Measurements from ENCODE around the gene CHD9NB.

The CHD9NB gene

DNA sequence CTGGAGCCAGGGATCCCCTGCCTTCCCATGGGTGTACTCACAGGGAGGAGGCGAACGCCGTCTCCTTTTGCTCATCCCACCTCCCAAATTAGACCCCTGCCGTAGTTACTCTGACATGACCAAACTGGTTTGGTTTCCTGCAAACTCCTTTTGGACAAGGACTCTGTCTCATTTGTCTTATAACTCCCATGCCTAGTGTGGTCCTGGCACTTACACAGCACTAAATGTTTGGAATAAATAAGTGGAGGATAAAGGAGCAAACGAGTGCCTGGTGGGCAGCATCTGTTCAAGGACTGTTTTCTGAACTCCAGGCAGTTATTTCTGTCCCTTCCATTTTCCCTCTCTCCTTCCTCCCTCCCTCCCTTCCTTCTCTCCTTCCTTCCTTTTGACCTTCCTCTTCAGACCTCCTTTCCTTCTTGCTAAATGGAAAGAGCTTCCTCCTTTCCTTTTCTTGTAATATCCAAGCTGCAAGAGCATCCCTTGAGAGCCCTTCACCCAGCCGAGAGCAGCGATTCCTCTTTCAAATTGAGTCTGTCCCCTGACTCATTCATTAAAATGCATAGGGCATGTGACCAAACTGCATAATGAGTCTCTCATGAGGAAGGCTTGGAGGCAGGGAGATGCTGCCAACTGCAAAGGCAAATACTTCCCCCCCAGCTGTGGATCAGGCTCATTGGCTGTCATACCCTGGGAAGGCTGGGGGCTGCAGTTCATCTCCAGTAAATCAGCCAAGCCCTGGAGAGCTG, 38.9 kb upstream of the CHD9NB start:
- Histone ChIP-seq H3K4me3 (ENCODE audit: low read depth, low read length) (no peak overlapping the region), H3K4me1 (ENCODE audit: control insufficient read depth, insufficient read depth, low read length) (peaks cover 14% of the 10 kb centered on the region)

DNA sequence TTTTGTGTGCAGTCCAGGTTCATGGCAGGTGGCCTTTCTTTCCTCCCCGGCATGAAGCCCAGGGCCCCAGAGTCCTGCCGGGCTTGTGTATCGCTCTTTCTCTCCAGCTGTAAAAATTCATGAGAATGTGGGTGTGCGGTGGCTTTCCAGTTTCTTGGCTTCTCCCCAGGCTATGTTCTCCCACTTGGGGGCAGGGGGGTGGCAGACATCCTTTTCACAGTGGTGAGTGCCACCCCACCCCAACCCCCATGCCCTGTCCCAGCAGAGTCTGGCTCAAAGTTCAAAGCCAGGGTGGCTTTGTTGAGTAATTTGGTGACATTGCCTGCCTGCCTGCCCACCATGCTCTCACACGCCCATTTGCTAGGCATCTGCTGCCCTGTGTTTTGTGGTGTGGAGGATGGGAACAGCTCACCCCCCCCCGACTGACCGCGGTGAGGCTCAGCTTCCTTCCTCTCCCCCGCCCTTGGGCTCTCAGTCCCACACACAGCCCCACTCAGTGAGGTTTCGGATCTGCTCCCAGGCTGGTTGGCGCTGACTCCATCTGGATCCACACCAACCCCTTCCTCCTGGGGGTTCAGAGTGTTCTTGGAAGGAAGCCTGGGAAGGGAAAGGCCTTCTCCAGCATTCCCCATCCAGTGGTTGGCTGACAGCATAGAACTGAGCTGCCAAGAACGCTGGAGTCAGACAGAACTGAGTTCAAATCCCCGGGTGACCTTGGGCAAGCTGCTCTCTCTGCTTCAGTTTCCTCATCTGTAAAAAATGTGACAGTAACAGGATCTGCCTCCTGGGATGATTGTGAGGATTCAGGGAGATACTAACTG, 38.1 kb upstream of the CHD9NB start:
- TF ChIP-seq HOXC10 (CRISPR knock-in tag; IDR thresholded peaks at IDR 0.05) (no peak), ZNF510 (tag by site-specific recombination; IDR thresholded peaks at IDR 0.05; ENCODE audit: insufficient replicate concordance) (no peak), ZNF132 (tag by site-specific recombination; IDR thresholded peaks at IDR 0.05; ENCODE audit: borderline replicate concordance) (no peak), ZFHX2 (tag by site-specific recombination; conservative IDR thresholded peaks at IDR 0.05) (peak; percentile 88), ZNF155 (tag by site-specific recombination; IDR thresholded peaks at IDR 0.05) (no peak), ZNF366 (tag by site-specific recombination; conservative IDR thresholded peaks at IDR 0.05) (no peak), PRDM4 (tag by site-specific recombination; IDR thresholded peaks at IDR 0.05) (no peak), ZNF544 (tag by site-specific recombination; IDR thresholded peaks at IDR 0.05) (no peak), PBX3 (CRISPR knock-in tag; IDR thresholded peaks at IDR 0.05) (no peak), ZNF10 (tag by site-specific recombination; IDR thresholded peaks at IDR 0.05) (no peak), ZIC2 (tag by site-specific recombination; IDR thresholded peaks at IDR 0.05) (peak; percentile 95), EGR2 (tag by site-specific recombination; IDR thresholded peaks at IDR 0.05; ENCODE audit: low read depth) (peak; percentile 90), ZNF341 (tag by site-specific recombination; IDR thresholded peaks at IDR 0.05; ENCODE audit: low read depth) (peak; percentile 39; the same call in 1 of the 2 replicates)
- TF ChIP-seq, protein P1, sequence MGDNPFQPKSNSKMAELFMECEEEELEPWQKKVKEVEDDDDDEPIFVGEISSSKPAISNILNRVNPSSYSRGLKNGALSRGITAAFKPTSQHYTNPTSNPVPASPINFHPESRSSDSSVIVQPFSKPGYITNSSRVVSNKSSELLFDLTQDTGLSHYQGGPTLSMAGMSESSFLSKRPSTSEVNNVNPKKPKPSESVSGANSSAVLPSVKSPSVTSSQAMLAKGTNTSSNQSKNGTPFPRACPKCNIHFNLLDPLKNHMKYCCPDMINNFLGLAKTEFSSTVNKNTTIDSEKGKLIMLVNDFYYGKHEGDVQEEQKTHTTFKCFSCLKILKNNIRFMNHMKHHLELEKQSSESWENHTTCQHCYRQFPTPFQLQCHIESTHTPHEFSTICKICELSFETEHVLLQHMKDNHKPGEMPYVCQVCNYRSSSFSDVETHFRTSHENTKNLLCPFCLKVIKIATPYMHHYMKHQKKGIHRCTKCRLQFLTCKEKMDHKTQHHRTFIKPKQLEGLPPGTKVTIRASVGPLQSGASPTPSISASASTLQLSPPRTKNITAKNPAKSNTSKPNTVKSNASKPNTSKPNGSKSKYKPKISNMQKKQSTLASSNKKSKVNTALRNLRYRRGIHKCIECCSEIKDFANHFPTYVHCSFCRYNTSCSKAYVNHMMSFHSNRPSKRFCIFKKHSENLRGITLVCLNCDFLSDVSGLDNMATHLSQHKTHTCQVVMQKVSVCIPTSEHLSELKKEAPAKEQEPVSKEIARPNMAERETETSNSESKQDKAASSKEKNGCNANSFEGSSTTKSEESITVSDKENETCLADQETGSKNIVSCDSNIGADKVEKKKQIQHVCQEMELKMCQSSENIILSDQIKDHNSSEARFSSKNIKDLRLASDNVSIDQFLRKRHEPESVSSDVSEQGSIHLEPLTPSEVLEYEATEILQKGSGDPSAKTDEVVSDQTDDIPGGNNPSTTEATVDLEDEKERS (tag by site-specific recombination; IDR thresholded peaks at IDR 0.05): no peak
- POLR2A ChIA-PET: interaction anchor here (1.1 to 1.2 kb wide), 2 partner anchors 9 to 46 kb away, joined by 3 to 4 read pairs; no protein-coding TSS in a partner anchor
- Histone ChIP-seq H3K4me3 (ENCODE audit: low read depth, low read length) (no peak overlapping the region), H3K9me3 (ENCODE audit: control insufficient read depth, insufficient read depth, low read depth, low read length) (no peaks in the 10 kb centered on the region), H3K36me3 (ENCODE audit: control insufficient read depth in 2 of 2, insufficient read depth in 1 of 2, low read length in 2 of 2) (no peaks in the 10 kb centered on the region), H3K27ac (ENCODE audit: extremely low read depth, low read depth, low read length) (no peak overlapping the region), H3K4me1 (ENCODE audit: control insufficient read depth, insufficient read depth, low read length) (peaks cover 17% of the 10 kb centered on the region)
- CTCF ChIA-PET: interaction anchor here (0.5 kb wide), 1 partner anchor 1958 kb away, joined by 3 read pairs; no protein-coding TSS in a partner anchor

More for the DNA sequence above, 38.9 kb upstream of the CHD9NB start:
- POLR2A ChIA-PET: interaction anchor here (1.1 to 1.2 kb wide), 2 partner anchors 8 to 47 kb away, joined by 3 to 4 read pairs; no protein-coding TSS in a partner anchor
- CTCF ChIA-PET: no interaction called here
- Histone ChIP-seq H3K36me3 (ENCODE audit: control insufficient read depth in 2 of 2, insufficient read depth in 1 of 2, low read length in 2 of 2) (no peaks in the 10 kb centered on the region), H3K9me3 (ENCODE audit: control insufficient read depth, insufficient read depth, low read depth, low read length) (no peaks in the 10 kb centered on the region), H3K27ac (ENCODE audit: extremely low read depth, low read depth, low read length) (no peak overlapping the region)
- TF ChIP-seq ZNF223 (tag by site-specific recombination; IDR thresholded peaks at IDR 0.05): no peak
- no peak for TF ChIP-seq ZNF423 (tag by site-specific recombination; IDR thresholded peaks at IDR 0.05)
- TF ChIP-seq ZIC2 (tag by site-specific recombination; IDR thresholded peaks at IDR 0.05): no peak
- peak; percentile 32; the same call in 1 of the 2 replicates for TF ChIP-seq ZBTB17 (tag by site-specific recombination; IDR thresholded peaks at IDR 0.05)
- peak; percentile 71 for TF ChIP-seq ZNF366 (tag by site-specific recombination; conservative IDR thresholded peaks at IDR 0.05)
- no peak for TF ChIP-seq ZNF335 (tag by site-specific recombination; conservative IDR thresholded peaks at IDR 0.05)
- no peak for TF ChIP-seq IKZF3 (tag by site-specific recombination; IDR thresholded peaks at IDR 0.05)
- no peak for TF ChIP-seq BCL11A (tag by site-specific recombination; IDR thresholded peaks at IDR 0.05; ENCODE audit: low read depth)
- TF ChIP-seq REPIN1 (tag by site-specific recombination; IDR thresholded peaks at IDR 0.05; ENCODE audit: low read depth): no peak
- peak; percentile 21; the same call in 1 of the 2 replicates for TF ChIP-seq GLIS1 (tag by site-specific recombination; IDR thresholded peaks at IDR 0.05)
- TF ChIP-seq HOXA7 (CRISPR knock-in tag; IDR thresholded peaks at IDR 0.05; ENCODE audit: borderline replicate concordance): no peak
- TF ChIP-seq PRDM1 (tag by site-specific recombination; IDR thresholded peaks at IDR 0.05): 0 out of 2 replicates have a peak, but pooled peaks have one; percentile 26
- peak; percentile 28; the same call in 1 of the 2 replicates for TF ChIP-seq ZNF398 (tag by site-specific recombination; IDR thresholded peaks at IDR 0.05)
- TF ChIP-seq ZXDB (tag by site-specific recombination; IDR thresholded peaks at IDR 0.05): no peak

Measured in HEK293 (cell line).